ENCODE data around the gene ZSCAN12.

The ZSCAN12 gene

GRCh38 chr6:28333047-28333446 lies 66.5 kb downstream of the ZSCAN12 start:
- in situ Hi-C loops (cut with MboI; ENCODE audit: low sequenced_read_pairs): no loop called here

- in situ Hi-C loops (cut with MboI; ENCODE audit: low sequenced_read_pairs): no loop called here
Observed at GRCh38 chr6:28330041-28330440, 69.5 kb downstream of the ZSCAN12 start.
